ENCODE data around the gene DYRK2.
A peak's percentile ranks its signal among the peaks of the same experiment; 100 is the strongest.
"Not testable (repeated sequence)": the region's sequence is repeated elsewhere in the genome, so short reads cannot be mapped to it uniquely, and the experiment has no call there.

The DYRK2 gene

DNA sequence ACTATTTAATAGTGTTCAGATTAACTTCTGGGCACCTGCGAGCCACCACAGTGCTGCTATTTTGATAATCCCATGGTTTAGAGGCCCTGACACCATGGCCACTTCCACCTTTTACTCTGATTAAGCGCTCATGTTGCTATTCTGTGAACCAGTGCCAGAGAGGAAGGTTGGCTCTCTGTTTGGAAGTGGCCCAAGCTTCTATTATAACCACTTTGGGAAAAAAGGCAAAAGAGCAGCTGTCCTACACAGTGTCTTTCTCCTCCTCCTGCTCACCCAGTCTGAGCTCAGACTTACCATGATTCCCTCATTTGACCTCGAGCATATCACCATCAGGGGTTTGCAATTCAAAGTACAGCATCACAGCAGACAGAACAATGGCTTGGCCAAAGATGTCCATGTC is 23.3 kb downstream of the DYRK2 start:
- Mint-ChIP-seq H3K36me3 (ENCODE audit: low read depth) (peaks cover 35% of the 10 kb centered on the region), H3K4me3 (no peak overlapping the region), H3K27ac (no peak overlapping the region), H3K9me3 (peaks cover 26% of the 10 kb centered on the region), H3K27me3 (ENCODE audit: low read depth) (no peaks in the 10 kb centered on the region), H3K4me1 (peaks cover 14% of the 10 kb centered on the region)
- TF ChIP-seq, protein P1, sequence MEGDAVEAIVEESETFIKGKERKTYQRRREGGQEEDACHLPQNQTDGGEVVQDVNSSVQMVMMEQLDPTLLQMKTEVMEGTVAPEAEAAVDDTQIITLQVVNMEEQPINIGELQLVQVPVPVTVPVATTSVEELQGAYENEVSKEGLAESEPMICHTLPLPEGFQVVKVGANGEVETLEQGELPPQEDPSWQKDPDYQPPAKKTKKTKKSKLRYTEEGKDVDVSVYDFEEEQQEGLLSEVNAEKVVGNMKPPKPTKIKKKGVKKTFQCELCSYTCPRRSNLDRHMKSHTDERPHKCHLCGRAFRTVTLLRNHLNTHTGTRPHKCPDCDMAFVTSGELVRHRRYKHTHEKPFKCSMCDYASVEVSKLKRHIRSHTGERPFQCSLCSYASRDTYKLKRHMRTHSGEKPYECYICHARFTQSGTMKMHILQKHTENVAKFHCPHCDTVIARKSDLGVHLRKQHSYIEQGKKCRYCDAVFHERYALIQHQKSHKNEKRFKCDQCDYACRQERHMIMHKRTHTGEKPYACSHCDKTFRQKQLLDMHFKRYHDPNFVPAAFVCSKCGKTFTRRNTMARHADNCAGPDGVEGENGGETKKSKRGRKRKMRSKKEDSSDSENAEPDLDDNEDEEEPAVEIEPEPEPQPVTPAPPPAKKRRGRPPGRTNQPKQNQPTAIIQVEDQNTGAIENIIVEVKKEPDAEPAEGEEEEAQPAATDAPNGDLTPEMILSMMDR (IDR thresholded peaks at IDR 0.05; ENCODE audit: unreplicated experiment in 3 of 3): no peak

DNA sequence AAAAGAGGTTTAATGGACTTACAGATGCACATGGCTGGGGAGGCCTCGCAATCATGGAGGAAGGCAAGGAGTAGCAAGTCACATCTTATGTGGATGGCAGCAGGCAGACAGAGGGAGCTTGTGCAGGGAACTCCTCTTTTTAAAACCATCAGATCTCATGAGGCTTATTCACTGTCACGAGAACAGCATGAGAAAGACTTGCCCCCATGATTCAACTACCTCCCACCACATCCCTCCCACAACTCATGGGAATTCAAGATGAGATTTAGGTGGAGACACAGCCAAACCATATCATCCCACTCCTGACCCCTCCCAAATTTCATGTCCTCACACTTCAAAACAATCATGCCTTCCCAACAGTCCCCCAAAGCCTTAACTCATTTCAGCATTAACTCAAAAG is 24.0 kb downstream of the DYRK2 start:
- H3K4me1 Mint-ChIP-seq; H3K27ac Mint-ChIP-seq; H3K27me3 Mint-ChIP-seq (ENCODE audit: low read depth); H3K4me3 Mint-ChIP-seq: not testable (repeated sequence)
- H3K9me3 Mint-ChIP-seq: peaks cover 26% of the 10 kb centered on the region
- peaks cover 35% of the 10 kb centered on the region for H3K36me3 Mint-ChIP-seq (ENCODE audit: low read depth)

GRCh38 chr12:67673509-67673908 is 25.0 kb downstream of the DYRK2 start:
- H3K27me3 Mint-ChIP-seq (ENCODE audit: low read depth); H3K27ac Mint-ChIP-seq; H3K4me3 Mint-ChIP-seq; H3K4me1 Mint-ChIP-seq: not testable (repeated sequence)
- H3K9me3 Mint-ChIP-seq: peaks cover 26% of the 10 kb centered on the region
- peaks cover 35% of the 10 kb centered on the region for H3K36me3 Mint-ChIP-seq (ENCODE audit: low read depth)

DNA sequence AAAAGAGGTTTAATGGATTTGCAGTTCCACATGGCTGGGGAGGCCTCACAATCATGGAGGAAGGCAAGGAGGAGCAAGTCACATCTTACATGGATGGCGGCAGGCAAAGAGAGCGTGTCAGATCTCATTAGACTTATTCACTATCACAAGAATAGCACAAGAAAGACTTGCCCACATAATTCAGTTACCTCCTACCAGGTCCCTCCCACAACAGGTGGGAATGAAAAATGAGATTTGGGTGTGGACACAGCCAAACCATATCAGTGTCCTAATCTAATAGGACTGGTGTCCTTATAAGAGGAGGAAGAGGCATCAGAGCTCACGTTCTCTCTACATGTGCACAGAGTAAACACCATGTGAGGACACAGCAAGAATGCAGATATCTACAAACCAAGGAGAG is 25.9 kb downstream of the DYRK2 start:
- H3K4me3 Mint-ChIP-seq: no peak overlapping the region
- peaks cover 26% of the 10 kb centered on the region for H3K9me3 Mint-ChIP-seq
- H3K4me1 Mint-ChIP-seq: peaks cover 4% of the 10 kb centered on the region
- H3K36me3 Mint-ChIP-seq (ENCODE audit: low read depth): peaks cover 36% of the 10 kb centered on the region
- no peaks in the 10 kb centered on the region for H3K27me3 Mint-ChIP-seq (ENCODE audit: low read depth)
- TF ChIP-seq, protein P1 (IDR thresholded peaks at IDR 0.05; ENCODE audit: unreplicated experiment in 3 of 3): no peak
- no peak overlapping the region for H3K27ac Mint-ChIP-seq

DNA sequence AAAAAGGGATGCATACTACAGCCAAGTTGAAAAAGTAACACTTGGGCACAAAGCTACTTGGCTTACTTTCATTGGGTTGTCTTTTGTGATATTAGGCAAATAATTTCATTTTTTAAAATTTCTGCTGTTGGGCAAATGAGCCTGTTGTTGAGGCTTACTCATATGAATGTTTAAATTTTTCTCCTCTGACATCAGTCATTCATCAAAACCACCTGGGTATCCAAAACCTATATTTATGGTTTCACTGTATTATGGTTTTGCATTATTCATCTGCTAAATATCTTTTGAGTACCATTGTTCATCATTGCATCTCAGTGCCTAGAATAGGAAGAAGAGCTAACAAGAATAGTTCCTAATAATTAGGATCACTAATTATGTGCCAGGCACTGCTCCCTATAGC is 28.1 kb downstream of the DYRK2 start:
- TF ChIP-seq, protein P1 (IDR thresholded peaks at IDR 0.05; ENCODE audit: unreplicated experiment in 3 of 3): no peak
- H3K9me3 Mint-ChIP-seq: peaks cover 26% of the 10 kb centered on the region
- H3K4me1 Mint-ChIP-seq: peaks cover 9% of the 10 kb centered on the region

DNA sequence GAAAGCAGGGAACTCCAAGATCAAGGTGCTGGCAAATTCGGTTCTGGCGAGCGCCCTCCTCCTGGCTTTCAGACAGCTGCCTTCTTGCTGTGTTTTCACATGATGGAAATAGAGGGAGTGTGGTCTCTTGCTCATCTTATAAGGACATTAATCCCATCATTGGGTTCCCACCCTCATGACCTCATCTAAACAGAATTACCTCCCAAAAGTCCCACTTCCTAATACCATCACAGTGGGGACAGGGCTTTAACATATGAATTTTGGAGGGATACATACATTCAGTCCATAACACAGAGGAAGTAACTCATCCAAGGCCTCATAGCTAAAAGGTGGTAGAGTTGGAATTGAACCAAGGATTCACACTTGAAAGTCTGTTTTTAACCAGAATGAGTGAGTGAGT is 28.6 kb downstream of the DYRK2 start:
- no peaks in the 10 kb centered on the region for H3K27me3 Mint-ChIP-seq (ENCODE audit: low read depth)
- peaks cover 33% of the 10 kb centered on the region for H3K36me3 Mint-ChIP-seq (ENCODE audit: low read depth)
- H3K4me1 Mint-ChIP-seq: peaks cover 9% of the 10 kb centered on the region
- peaks cover 25% of the 10 kb centered on the region for H3K9me3 Mint-ChIP-seq
- no peak overlapping the region for H3K27ac Mint-ChIP-seq
- H3K4me3 Mint-ChIP-seq: no peak overlapping the region
- TF ChIP-seq, protein P1 (IDR thresholded peaks at IDR 0.05; ENCODE audit: unreplicated experiment in 3 of 3): no peak

More for the DNA sequence above, 28.1 kb downstream of the DYRK2 start:
- Mint-ChIP-seq H3K4me3 (no peak overlapping the region), H3K36me3 (ENCODE audit: low read depth) (peaks cover 35% of the 10 kb centered on the region), H3K27me3 (ENCODE audit: low read depth) (no peaks in the 10 kb centered on the region), H3K27ac (no peak overlapping the region)

DNA sequence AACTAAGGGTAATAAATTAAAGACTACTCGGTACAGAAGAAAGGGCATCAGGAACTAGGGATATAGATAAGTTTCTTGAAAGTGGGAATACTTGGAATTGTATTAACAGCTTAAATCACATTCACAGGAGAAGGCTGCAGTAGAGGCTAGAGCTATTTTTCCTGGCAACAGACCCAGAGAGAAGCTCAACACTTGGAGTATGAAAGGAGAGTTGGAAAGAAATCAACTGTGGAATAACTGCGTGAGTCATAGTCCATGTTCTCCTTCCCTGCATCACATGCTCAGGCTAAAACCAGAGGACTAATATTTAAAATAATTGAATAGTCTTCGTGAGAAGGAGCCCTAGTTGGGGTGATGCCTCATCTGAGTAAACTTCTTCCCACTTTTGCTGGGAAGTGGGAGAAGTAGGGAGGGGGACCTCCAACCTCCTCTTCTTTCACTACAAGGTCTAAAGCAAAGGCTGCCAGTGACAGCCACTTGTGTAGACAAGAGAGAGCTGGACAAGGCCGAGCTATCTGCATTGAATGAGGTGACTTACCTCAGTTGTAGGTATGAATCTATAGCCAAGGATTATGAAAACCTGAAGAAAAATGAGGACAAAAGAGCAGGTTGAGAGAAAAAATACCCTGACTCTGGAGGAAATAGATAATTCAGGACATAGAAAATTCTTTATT is 32.7 kb downstream of the DYRK2 start:
- no peaks in the 10 kb centered on the region for H3K27me3 Mint-ChIP-seq (ENCODE audit: low read depth)
- H3K36me3 Mint-ChIP-seq (ENCODE audit: low read depth): peaks cover 4% of the 10 kb centered on the region
- TF ChIP-seq, protein P1 (IDR thresholded peaks at IDR 0.05; ENCODE audit: unreplicated experiment in 3 of 3): no peak
- H3K4me3 Mint-ChIP-seq: no peak overlapping the region
- peaks cover 14% of the 10 kb centered on the region for H3K4me1 Mint-ChIP-seq
- peak overlapping the region in 2 of 3 experiments; percentile 12 to 29 for H3K27ac Mint-ChIP-seq
- H3K9me3 Mint-ChIP-seq: no peaks in the 10 kb centered on the region
